Stimulated activated CD4-positive, alpha-beta T cell treated with anti-CD3 and anti-CD28 coated beads, TNF-alpha, amount 100 ng/mL, for 4 hours (primary cell): ENCODE measurements around the gene HDAC1.
"Not testable (repeated sequence)": the region's sequence is repeated elsewhere in the genome, so short reads cannot be mapped to it uniquely, and the experiment has no call there.

Experiments used
- DNase-seq, 3 experiments: peaks; one replicate each; pipeline ENCODE4 v3.0.0-alpha.2; 2020; ENCODE audit warnings: low read depth in 3 of 3

Gene HDAC1

GRCh38 chr1:32291708-32292538, at the start of gene HDAC1:
Gene HDAC1 (plus strand): TSS chr1:32292083. CDS start chr1:32292170, 87 bp downstream.
- DNase-seq = peak; percentile 89 to 93 (median 93)

GRCh38 chr1:32242341-32242851, 49.5 kb upstream of the HDAC1 start:
- no peak for DNase-seq

- DNase-seq = no peak
These were observed 45.0 kb upstream of the HDAC1 start, which contains the start of gene FAM167B for GRCh38 chr1:32246888-32247273. Gene FAM167B (plus strand): TSS chr1:32247222. CDS start chr1:32247422, 200 bp downstream.

GRCh38 chr1:32247452-32247851, 44.4 kb upstream of the HDAC1 start:
- no peak for DNase-seq

GRCh38 chr1:32247983-32248889, 43.6 kb upstream of the HDAC1 start:
- DNase-seq = peak; percentile 50 to 65 (median 52)

GRCh38 chr1:32249831-32250525, 41.9 kb upstream of the HDAC1 start:
- DNase-seq = peak in 2 of 3 experiments; percentile 59 to 66

GRCh38 chr1:32250893-32251716, 40.8 kb upstream of the HDAC1 start, which contains the start of gene LCK:
Gene LCK (plus strand): TSS chr1:32251265. CDS start chr1:32274330, 23,065 bp downstream.
- DNase-seq = peak in 2 of 3 experiments; percentile 35 to 52

- no peak for DNase-seq
These were observed 36.5 kb upstream of the HDAC1 start for GRCh38 chr1:32255072-32256071.

- DNase-seq = no peak
These were observed 35.2 kb upstream of the HDAC1 start for GRCh38 chr1:32256473-32257226.

GRCh38 chr1:32257227-32257508, 34.7 kb upstream of the HDAC1 start:
- DNase-seq = no peak

- DNase-seq = not testable (repeated sequence)
These were observed 28.7 kb upstream of the HDAC1 start for GRCh38 chr1:32263236-32263593.

- no peak for DNase-seq
These were observed 28.1 kb upstream of the HDAC1 start for GRCh38 chr1:32263744-32264143.

- no peak for DNase-seq
These were observed 26.0 kb upstream of the HDAC1 start for GRCh38 chr1:32265846-32266245.

GRCh38 chr1:32266921-32267591, 24.8 kb upstream of the HDAC1 start:
- DNase-seq = no peak

GRCh38 chr1:32269744-32270143, 22.1 kb upstream of the HDAC1 start:
- DNase-seq = no peak

GRCh38 chr1:32272557-32273390, 19.1 kb upstream of the HDAC1 start:
- DNase-seq = peak in 1 of 3 experiments; percentile 28
